CD4-positive, alpha-beta T cell (primary cell): ENCODE data around the gene CCDC87. TPM values are rescaled to one million over a fixed set of nuclear protein-coding genes. Genes with fewer than 3 reads are reported as not detected.

Experiments used
- ATAC-seq: fragments of 200-7000 bp; cut with Tn5 transposase; one replicate; pipeline ENCODE4 v1.10.0; 2022; ENCODE audit warnings: mild to moderate bottlenecking; ENCODE audit not compliant: poor library complexity
- CTCF ChIA-PET: fragments of 350-600 bp; sonication (Branson Sonifier 250); formaldehyde crosslinking; loops from one replicate; lab custom pipeline; 2021; ENCODE audit warnings: antibody characterized with exemption, inconsistent platforms; lab: Charles Lee
- POLR2A ChIA-PET: fragments of 350-600 bp; sonication (Branson Sonifier 250); formaldehyde crosslinking; loops from one replicate; lab custom pipeline; 2021; ENCODE audit warnings: antibody characterized with exemption, inconsistent platforms; lab: Charles Lee
- DNase-seq, 14 experiments: peaks; one replicate each; pipeline ENCODE4 v3.0.0-alpha.2; 2013 to 2020; ENCODE audit warnings: mixed read lengths in 2 of 14
- H3K27ac ChIP-seq, 2 donors: one replicate each; pipeline versions ENCODE4 v1.5.1 to v1.7.0; 2013; ENCODE audit warnings: low read length in 2 of 2, low read depth in 1 of 2, mild to moderate bottlenecking in 1 of 2
- H3K27me3 ChIP-seq, 2 experiments: 1 replicate in 1 of 2; 2 replicates in 1 of 2; pipeline versions ENCODE4 v1.6.1 to v1.7.0; 2013; ENCODE audit warnings: low read length in 2 of 2, control low read depth in 1 of 2, mild to moderate bottlenecking in 1 of 2, moderate library complexity in 1 of 2; ENCODE audit not compliant: insufficient read depth in 2 of 2, control insufficient read depth in 1 of 2
- H3K36me3 ChIP-seq: one replicate; pipeline ENCODE4 v1.6.1; 2013; ENCODE audit warnings: low read length, control low read depth; ENCODE audit not compliant: insufficient read depth
- H3K4me1 ChIP-seq: one replicate; pipeline ENCODE4 v1.6.1; 2013; ENCODE audit warnings: low read length, control low read depth; ENCODE audit not compliant: insufficient read depth
- H3K4me3 ChIP-seq: one replicate; pipeline ENCODE4 v1.5.1; 2013; ENCODE audit warnings: mild to moderate bottlenecking, low read length, moderate library complexity
- H3K9me3 ChIP-seq, 2 experiments: 1 replicate in 1 of 2; 2 replicates in 1 of 2; pipeline versions ENCODE4 v1.6.1 to v1.7.0; 2013; ENCODE audit warnings: low read length in 2 of 2, mild to moderate bottlenecking in 2 of 2, control low read depth in 1 of 2, moderate library complexity in 1 of 2; ENCODE audit not compliant: control insufficient read depth in 1 of 2, insufficient read depth in 1 of 2
- H3K27ac Mint-ChIP-seq: one replicate; pipeline ENCODE4 v1.8.0; 2020; ENCODE audit warnings: mixed read lengths
- H3K27me3 Mint-ChIP-seq: one replicate; pipeline ENCODE4 v1.8.0; 2021; ENCODE audit warnings: mixed read lengths
- H3K36me3 Mint-ChIP-seq: one replicate; pipeline ENCODE4 v1.8.0; 2021; ENCODE audit warnings: low read depth, mixed read lengths
- H3K4me1 Mint-ChIP-seq: one replicate; pipeline ENCODE4 v1.8.0; 2021; ENCODE audit warnings: low read depth, mixed read lengths
- H3K4me3 Mint-ChIP-seq: one replicate; pipeline ENCODE4 v1.8.0; 2020; ENCODE audit warnings: mild to moderate bottlenecking, mixed read lengths
- H3K9me3 Mint-ChIP-seq: one replicate; pipeline ENCODE4 v1.8.0; 2020; ENCODE audit warnings: mixed read lengths
- CTCF ChIP-seq: fragments of 200-600 bp; IDR thresholded peaks from one replicate; pipeline ENCODE4 v1.8.0; 2022; ENCODE audit warnings: antibody characterized with exemption, mild to moderate bottlenecking
- intact Hi-C, 2 experiments: fragments of 100-400 bp; cut with DNase I in 1 of 2; cut with micrococcal nuclease in 1 of 2; formaldehyde crosslinking; loops; one replicate each; pipeline versions ENCODE4 v1.15.1 to v1.9.0; 2023 to 2025; cut with DNase I, micrococcal nuclease
- total RNA-seq, 174 experiments: library from RNA in 2 of 174; stranded (reverse) in 2 of 174; gene quantifications; one replicate each; pipeline ENCODE4 v1.2.3 and lab custom pipeline; 2021 to 2026

Gene CCDC87
- total RNA-seq, 2 experiments from 2014 or later, result 0.22 to 0.25 TPM

GRCh38 chr11:66626926-66627325 lies 34.1 kb upstream of the CCDC87 start:
- peaks cover 86% of the 10 kb centered on the region for H3K36me3 ChIP-seq
- no peaks in the 10 kb centered on the region for H3K9me3 ChIP-seq
- Mint-ChIP-seq H3K4me3 (no peak overlapping the region), H3K36me3 (peaks cover 94% of the 10 kb centered on the region), H3K9me3 (no peaks in the 10 kb centered on the region), H3K4me1 (peaks cover 72% of the 10 kb centered on the region), H3K27me3 (no peaks in the 10 kb centered on the region), H3K27ac (no peak overlapping the region)
- ATAC-seq (no peak), DNase-seq (no peak)
- H3K27ac ChIP-seq, result no peak overlapping the region
- ChIA-PET POLR2A (interaction anchor here (0.8 to 16.0 kb wide), 3 partner anchors 10 to 51 kb away, joined by 3 to 511 read pairs (median 4); partner anchors contain the start of genes RBM4 and RBM4B), CTCF (interaction anchor here (0.8 kb wide), 1 partner anchor 11 kb away, joined by 3 read pairs; the partner anchor contains the start of gene RBM4)
- TF ChIP-seq CTCF, result no peak
- intact Hi-C loops, result no loop called here
- H3K27me3 ChIP-seq, result no peaks in the 10 kb centered on the region
- no peak overlapping the region for H3K4me3 ChIP-seq
- peaks cover 67% of the 10 kb centered on the region for H3K4me1 ChIP-seq

DNA sequence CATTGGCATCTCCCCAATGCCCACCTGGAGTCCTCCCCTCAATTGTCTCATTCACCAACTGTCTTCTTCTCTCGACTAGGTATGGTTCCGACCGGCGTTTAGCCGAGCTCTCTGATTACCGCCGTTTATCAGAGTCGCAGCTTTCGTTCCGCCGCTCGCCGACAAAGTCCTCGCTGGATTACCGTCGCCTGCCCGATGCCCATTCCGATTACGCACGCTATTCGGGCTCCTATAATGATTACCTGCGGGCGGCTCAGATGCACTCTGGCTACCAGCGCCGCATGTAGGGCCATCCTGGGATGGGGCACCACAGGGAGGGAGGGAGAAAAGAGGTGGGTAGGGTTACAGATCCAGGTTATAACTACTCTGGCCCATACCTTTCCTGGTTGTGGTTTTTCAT lies 33.5 kb upstream of the CCDC87 start:
- no peak for TF ChIP-seq CTCF
- no peak overlapping the region for H3K4me3 ChIP-seq
- peaks cover 68% of the 10 kb centered on the region for H3K4me1 ChIP-seq
- peaks cover 91% of the 10 kb centered on the region for H3K36me3 ChIP-seq
- intact Hi-C loops, result no loop called here
- CTCF ChIA-PET, result interaction anchor here (0.8 kb wide), 1 partner anchor 12 kb away, joined by 3 read pairs; the partner anchor contains the start of gene RBM4
- POLR2A ChIA-PET, result interaction anchor here (1.2 to 16.0 kb wide), 2 partner anchors 13 to 51 kb away, joined by 4 to 511 read pairs; partner anchors contain the start of genes RBM4 and RBM4B
- Mint-ChIP-seq H3K27ac (no peak overlapping the region), H3K36me3 (peaks cover 94% of the 10 kb centered on the region), H3K9me3 (no peaks in the 10 kb centered on the region), H3K27me3 (no peaks in the 10 kb centered on the region), H3K4me1 (peaks cover 75% of the 10 kb centered on the region), H3K4me3 (no peak overlapping the region)
- DNase-seq, result no peak
- H3K27ac ChIP-seq, result no peak overlapping the region
- no peak for ATAC-seq
- H3K9me3 ChIP-seq, result no peaks in the 10 kb centered on the region
- no peaks in the 10 kb centered on the region for H3K27me3 ChIP-seq

GRCh38 chr11:66625752-66626149 lies 32.9 kb upstream of the CCDC87 start:
- Mint-ChIP-seq H3K4me1 (peaks cover 81% of the 10 kb centered on the region), H3K27ac (no peak overlapping the region), H3K36me3 (peaks cover 96% of the 10 kb centered on the region), H3K9me3 (no peaks in the 10 kb centered on the region), H3K4me3 (no peak overlapping the region), H3K27me3 (no peaks in the 10 kb centered on the region)
- Histone ChIP-seq H3K27me3 (no peaks in the 10 kb centered on the region), H3K4me3 (no peak overlapping the region), H3K4me1 (peaks cover 73% of the 10 kb centered on the region), H3K36me3 (peaks cover 95% of the 10 kb centered on the region), H3K27ac (no peak overlapping the region), H3K9me3 (no peaks in the 10 kb centered on the region)
- ATAC-seq, result no peak
- POLR2A ChIA-PET, result interaction anchor here (16.0 kb wide), 1 partner anchor 14 kb away, joined by 511 read pairs; the partner anchor contains the start of gene RBM4
- intact Hi-C loops, result no loop called here
- CTCF ChIA-PET, result no interaction called here
- no peak for TF ChIP-seq CTCF
- DNase-seq, result no peak
